NOMO-1 (cell line): ENCODE results near the gene VPS26C.
A peak's percentile ranks its signal among the peaks of the same experiment; 100 is the strongest.
"Not testable (repeated sequence)": the region's sequence is repeated elsewhere in the genome, so short reads cannot be mapped to it uniquely, and the experiment has no call there.

Source experiments
- DNase-seq, 2 experiments: peaks; one replicate each; lab custom pipeline; 2025; ENCODE audit not compliant: unreplicated experiment in 2 of 2; lab: John Stamatoyannopoulos, UW

The VPS26C gene

GRCh38 chr21:37231671-37232070, 35.5 kb downstream of the VPS26C start:
- no peak for DNase-seq

DNA sequence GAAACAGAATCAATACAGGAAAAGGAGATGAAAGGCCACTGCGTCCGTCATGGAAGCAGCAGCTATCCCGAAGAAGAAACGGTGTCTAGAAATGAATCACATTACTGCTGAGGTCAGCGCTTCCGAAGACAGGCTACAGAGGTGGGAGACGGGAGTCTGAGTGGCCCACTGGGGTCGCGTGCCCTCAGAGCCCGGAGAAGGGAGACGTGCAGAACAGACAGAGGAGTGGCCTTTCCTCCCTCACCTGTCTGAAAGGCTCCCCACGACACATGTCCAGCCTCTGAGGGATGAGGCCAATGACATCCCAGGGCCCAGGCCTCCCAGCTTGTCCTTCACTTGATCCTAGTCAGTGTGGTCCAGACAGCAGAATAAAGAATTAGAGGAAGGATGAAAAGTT, 35.9 kb downstream of the VPS26C start:
- DNase-seq = no peak

- no peak for DNase-seq
These were observed 36.4 kb downstream of the VPS26C start for GRCh38 chr21:37230632-37231248.

DNA sequence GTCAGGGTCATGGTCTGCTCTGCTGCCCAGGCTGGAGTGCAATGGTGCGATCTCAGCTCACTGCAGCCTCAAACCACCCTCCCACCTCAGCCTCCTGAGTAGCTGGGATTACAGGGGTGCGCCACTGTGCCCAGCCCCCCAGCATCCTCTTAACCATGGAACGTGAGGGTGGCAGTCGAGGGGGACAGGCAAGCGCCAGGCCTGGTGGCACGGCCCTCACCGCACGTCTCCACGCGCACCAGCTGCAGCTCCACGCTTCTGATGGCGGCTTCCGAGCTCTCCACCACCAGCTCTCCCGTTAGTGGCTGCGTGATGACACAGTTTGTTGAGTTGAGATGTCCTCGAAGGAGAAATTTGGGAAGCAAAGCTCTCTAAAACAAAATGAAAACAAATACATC, 39.1 kb downstream of the VPS26C start:
- DNase-seq = no peak

GRCh38 chr21:37227071-37228002, 39.8 kb downstream of the VPS26C start:
- no peak for DNase-seq

- DNase-seq = no peak
These were observed 40.9 kb downstream of the VPS26C start for GRCh38 chr21:37226041-37226920.

- DNase-seq = no peak
These were observed 42.0 kb downstream of the VPS26C start for GRCh38 chr21:37224861-37225839.

DNA sequence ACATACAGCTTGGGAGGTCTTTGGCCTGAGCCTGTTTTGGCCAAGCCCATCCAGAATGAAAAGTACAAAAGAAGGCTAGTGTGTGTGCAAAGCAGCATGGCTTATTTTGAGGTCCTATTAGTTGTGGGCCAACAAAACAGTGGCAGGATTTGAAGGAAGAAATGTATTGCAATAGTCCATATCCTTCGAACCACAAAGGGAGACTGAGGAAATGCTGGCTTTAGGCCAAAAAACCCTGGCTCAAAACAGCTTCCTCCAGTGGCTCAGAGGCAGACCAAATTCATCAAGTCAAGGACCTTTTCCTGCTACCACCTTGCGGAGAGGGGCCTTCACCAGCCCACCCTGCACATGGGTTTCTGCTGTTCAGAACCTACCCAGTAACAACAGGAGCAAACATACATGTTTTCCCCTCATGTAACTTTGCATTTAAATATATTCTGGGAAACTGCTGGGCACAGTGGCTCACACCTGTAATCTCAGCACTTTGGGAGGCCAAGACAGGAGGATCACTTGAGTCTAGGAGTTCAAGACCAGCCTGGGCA, 43.3 kb downstream of the VPS26C start:
- no peak for DNase-seq

DNA sequence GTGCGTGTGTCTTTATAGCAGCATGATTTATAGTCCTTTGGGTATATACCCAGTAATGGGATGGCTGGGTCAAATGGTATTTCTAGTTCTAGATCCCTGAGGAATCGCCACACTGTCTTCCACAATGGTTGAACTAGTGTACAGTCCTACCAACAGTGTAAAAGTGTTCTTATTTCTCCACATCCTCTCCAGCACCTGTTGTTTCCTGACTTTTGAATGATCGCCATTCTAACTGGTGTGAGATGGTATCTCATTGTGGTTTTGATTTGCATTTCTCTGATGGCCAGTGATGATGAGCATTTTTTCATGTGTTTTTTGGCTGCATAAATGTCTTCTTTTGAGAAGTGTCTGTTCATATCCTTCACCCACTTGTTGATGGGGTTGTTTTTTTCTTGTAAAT, 44.9 kb downstream of the VPS26C start:
- not testable (repeated sequence) for DNase-seq

DNA sequence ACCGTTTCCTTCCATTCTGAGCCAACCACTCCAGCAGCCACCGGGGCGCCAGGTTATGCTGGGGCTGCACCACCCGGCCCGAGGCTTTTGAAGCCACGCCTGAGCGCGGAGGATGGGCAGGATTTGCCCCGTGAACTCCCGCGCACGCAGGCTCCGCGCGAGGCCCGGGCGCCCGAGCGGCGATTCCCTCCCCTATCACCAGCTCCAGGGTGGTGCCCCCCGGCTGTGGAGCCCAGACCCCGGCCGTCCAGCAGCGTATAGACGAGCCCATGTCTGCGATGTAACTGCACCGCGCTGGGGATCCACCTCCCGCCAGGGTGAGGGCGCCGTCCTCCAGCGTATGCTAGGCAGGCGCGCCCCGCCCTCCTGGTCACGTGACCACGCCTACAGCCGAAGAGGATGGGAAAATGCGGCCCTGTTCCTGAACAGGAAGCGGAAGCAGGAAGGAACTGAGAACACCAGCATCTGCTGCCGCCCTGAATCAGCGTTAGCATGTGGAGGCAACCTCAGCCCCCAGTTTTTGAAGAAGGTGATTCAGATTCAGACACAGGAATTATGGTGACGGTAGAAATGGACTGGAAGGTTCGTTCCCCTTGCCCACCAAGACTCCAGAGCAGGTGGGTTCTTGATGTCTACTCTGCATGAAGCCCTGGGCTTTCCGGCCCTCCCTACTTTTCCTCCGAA, 46.0 kb downstream of the VPS26C start:
- peak; percentile 92 for DNase-seq

DNA sequence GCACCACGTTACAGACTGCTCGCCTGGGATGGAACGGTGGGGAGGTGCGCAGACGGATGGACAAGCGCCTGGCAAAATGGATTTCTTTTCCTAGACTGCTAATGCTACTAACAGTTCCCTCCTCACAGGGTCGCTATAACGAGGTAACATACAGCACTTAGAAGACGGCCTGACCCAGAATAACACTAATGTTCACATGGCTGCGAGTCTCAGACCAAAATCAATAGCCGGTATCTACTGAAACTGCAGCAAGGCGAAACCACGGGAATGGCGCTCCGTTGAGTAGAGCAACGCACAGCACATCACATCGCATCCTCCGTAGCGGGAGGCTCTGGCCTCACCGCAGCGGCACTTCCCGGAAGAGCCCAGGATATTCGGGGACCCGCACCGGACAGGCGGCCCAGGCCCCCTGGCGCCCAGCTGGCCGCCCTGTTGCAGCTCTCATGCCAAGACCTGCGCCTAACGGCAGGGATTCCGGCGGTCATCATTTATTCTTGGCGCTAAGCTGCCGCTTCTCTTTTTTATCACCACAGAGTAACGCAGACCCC, 46.6 kb downstream of the VPS26C start:
- DNase-seq = peak; percentile 18 to 49

GRCh38 chr21:37219761-37220432, 47.2 kb downstream of the VPS26C start:
- DNase-seq = no peak

GRCh38 chr21:37214952-37215351, 52.2 kb downstream of the VPS26C start:
- DNase-seq = no peak

DNA sequence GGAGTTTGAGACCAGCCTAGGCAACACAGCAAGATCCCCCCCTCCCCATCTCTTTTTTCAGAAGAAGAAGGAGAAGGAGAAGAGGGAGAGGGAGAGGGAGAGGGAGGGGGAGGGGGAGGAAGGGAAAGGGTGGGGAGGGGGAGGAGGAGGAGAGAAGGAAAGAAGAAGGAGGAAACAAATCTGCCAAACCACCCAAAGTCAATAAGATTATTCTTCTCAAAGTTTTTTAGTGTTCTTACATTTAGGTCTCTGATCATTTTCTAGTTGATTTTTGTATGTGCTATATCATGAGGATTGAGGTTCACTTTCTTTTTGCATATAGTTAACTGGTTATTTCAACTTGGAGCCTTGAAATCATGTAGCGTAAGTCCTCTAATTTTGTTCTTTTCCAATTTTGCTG, 56.3 kb downstream of the VPS26C start:
- DNase-seq = no peak

GRCh38 chr21:37210130-37210529, 57.0 kb downstream of the VPS26C start:
- peak; percentile 36 to 47 for DNase-seq

GRCh38 chr21:37208741-37209225, 58.4 kb downstream of the VPS26C start:
- no peak for DNase-seq

- DNase-seq = peak; percentile 64 to 75
These were observed 58.9 kb downstream of the VPS26C start for GRCh38 chr21:37208056-37208721.
